HG03354 (cell line): ENCODE data around the gene PPP1R12C.
"Not testable (repeated sequence)": the region's sequence is repeated elsewhere in the genome, so short reads cannot be mapped to it uniquely, and the experiment has no call there.

Experiments used
- ATAC-seq: cut with Tn5 transposase; IDR thresholded peaks from one replicate; pipeline ENCODE4 v1.9.1; 2021; ENCODE audit warnings: mild to moderate bottlenecking; ENCODE audit not compliant: unreplicated experiment, poor library complexity, severe bottlenecking

The PPP1R12C gene

GRCh38 chr19:55113570-55114039 is 3.8 kb downstream of the PPP1R12C start:
- no peak for ATAC-seq

- ATAC-seq: no peak
Observed at GRCh38 chr19:55112777-55113569, 4.5 kb downstream of the PPP1R12C start.

- ATAC-seq: no peak
Observed at GRCh38 chr19:55112246-55112776, 5.1 kb downstream of the PPP1R12C start.

GRCh38 chr19:55111238-55111831 is 6.1 kb downstream of the PPP1R12C start:
- no peak for ATAC-seq

GRCh38 chr19:55109527-55110291 is 7.7 kb downstream of the PPP1R12C start:
- no peak for ATAC-seq

- not testable (repeated sequence) for ATAC-seq
Observed at GRCh38 chr19:55107252-55107651, 10.2 kb downstream of the PPP1R12C start.

- ATAC-seq: no peak
Observed at GRCh38 chr19:55106591-55106990, 10.8 kb downstream of the PPP1R12C start.

- no peak for ATAC-seq
Observed at GRCh38 chr19:55105237-55105636, 12.2 kb downstream of the PPP1R12C start.

- no peak for ATAC-seq
Observed at GRCh38 chr19:55103190-55103589, 14.2 kb downstream of the PPP1R12C start.

GRCh38 chr19:55101261-55101660 is 16.2 kb downstream of the PPP1R12C start:
- ATAC-seq: no peak

GRCh38 chr19:55099557-55100506 is 17.6 kb downstream of the PPP1R12C start:
- ATAC-seq: no peak

GRCh38 chr19:55098716-55099556 is 18.5 kb downstream of the PPP1R12C start:
- no peak for ATAC-seq

GRCh38 chr19:55097864-55098715 is 19.3 kb downstream of the PPP1R12C start:
- no peak for ATAC-seq

GRCh38 chr19:55096061-55096701 is 21.3 kb downstream of the PPP1R12C start:
- ATAC-seq: no peak

GRCh38 chr19:55095260-55096060 is 22.0 kb downstream of the PPP1R12C start:
- ATAC-seq: no peak
